ENCODE measurements around the gene AMFR.

GRCh38 chr16:56315955-56316354, 109.4 kb downstream of the AMFR start:
- TF ChIP-seq, protein P1, sequence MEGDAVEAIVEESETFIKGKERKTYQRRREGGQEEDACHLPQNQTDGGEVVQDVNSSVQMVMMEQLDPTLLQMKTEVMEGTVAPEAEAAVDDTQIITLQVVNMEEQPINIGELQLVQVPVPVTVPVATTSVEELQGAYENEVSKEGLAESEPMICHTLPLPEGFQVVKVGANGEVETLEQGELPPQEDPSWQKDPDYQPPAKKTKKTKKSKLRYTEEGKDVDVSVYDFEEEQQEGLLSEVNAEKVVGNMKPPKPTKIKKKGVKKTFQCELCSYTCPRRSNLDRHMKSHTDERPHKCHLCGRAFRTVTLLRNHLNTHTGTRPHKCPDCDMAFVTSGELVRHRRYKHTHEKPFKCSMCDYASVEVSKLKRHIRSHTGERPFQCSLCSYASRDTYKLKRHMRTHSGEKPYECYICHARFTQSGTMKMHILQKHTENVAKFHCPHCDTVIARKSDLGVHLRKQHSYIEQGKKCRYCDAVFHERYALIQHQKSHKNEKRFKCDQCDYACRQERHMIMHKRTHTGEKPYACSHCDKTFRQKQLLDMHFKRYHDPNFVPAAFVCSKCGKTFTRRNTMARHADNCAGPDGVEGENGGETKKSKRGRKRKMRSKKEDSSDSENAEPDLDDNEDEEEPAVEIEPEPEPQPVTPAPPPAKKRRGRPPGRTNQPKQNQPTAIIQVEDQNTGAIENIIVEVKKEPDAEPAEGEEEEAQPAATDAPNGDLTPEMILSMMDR (IDR thresholded peaks at IDR 0.05) = no peak
- no peak for TF ChIP-seq POLR2A (IDR thresholded peaks at IDR 0.05)

Measured in testis (tissue), 2 donors.